Progenitor cell of endocrine pancreas (in vitro differentiated cells): ENCODE data around the gene GALNT9. TPM values are rescaled to one million over a fixed set of nuclear protein-coding genes. Genes with fewer than 3 reads are reported as not detected.

Experiments
- DNase-seq: peaks from one replicate; pipeline ENCODE4 v3.0.0; 2021; ENCODE audit warnings: low spot score; ENCODE audit not compliant: unreplicated experiment
- H3K27ac Mint-ChIP-seq: 2 replicates; pipeline ENCODE4 v1.8.0; 2021; ENCODE audit warnings: mild to moderate bottlenecking, moderate library complexity, mixed read lengths
- H3K27me3 Mint-ChIP-seq: 2 replicates; pipeline ENCODE4 v1.8.0; 2021; ENCODE audit warnings: mixed read lengths
- H3K36me3 Mint-ChIP-seq: 2 replicates; pipeline ENCODE4 v1.8.0; 2022; ENCODE audit warnings: mixed read lengths; ENCODE audit not compliant: insufficient read depth
- H3K4me1 Mint-ChIP-seq: 2 replicates; pipeline ENCODE4 v1.8.0; 2021; ENCODE audit warnings: low read depth, mixed read lengths
- H3K4me3 Mint-ChIP-seq: 2 replicates; pipeline ENCODE4 v1.8.0; 2021; ENCODE audit warnings: low read depth, mild to moderate bottlenecking, moderate library complexity, mixed read lengths
- H3K9me3 Mint-ChIP-seq: 2 replicates; pipeline ENCODE4 v1.8.0; 2021; ENCODE audit warnings: low read depth, mixed read lengths
- total RNA-seq: library from RNA; stranded (reverse); gene quantifications from 2 replicates; pipeline ENCODE4 v1.2.1, GENCODE V29; 2021
- TF ChIP-seq, protein P1 (sequence below): fragments of 200-600 bp; sonication (generic); IDR thresholded peaks from one replicate; pipeline ENCODE4 v1.5.0; 2021; ENCODE audit warnings: antibody characterized with exemption, mild to moderate bottlenecking; ENCODE audit not compliant: unreplicated experiment

Gene GALNT9
- total RNA-seq, 1 donor from 2014 or later = 0.36 TPM

- Mint-ChIP-seq H3K4me3 (no peak overlapping the region), H3K4me1 (no peaks in the 10 kb centered on the region), H3K36me3 (no peaks in the 10 kb centered on the region), H3K9me3 (no peaks in the 10 kb centered on the region), H3K27ac (peak overlapping the region; percentile 50), H3K27me3 (peaks cover 37% of the 10 kb centered on the region)
- TF ChIP-seq, protein P1, sequence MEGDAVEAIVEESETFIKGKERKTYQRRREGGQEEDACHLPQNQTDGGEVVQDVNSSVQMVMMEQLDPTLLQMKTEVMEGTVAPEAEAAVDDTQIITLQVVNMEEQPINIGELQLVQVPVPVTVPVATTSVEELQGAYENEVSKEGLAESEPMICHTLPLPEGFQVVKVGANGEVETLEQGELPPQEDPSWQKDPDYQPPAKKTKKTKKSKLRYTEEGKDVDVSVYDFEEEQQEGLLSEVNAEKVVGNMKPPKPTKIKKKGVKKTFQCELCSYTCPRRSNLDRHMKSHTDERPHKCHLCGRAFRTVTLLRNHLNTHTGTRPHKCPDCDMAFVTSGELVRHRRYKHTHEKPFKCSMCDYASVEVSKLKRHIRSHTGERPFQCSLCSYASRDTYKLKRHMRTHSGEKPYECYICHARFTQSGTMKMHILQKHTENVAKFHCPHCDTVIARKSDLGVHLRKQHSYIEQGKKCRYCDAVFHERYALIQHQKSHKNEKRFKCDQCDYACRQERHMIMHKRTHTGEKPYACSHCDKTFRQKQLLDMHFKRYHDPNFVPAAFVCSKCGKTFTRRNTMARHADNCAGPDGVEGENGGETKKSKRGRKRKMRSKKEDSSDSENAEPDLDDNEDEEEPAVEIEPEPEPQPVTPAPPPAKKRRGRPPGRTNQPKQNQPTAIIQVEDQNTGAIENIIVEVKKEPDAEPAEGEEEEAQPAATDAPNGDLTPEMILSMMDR = no peak
- no peak for DNase-seq
Measured at GRCh38 chr12:132236930-132237771, 92.2 kb downstream of the GALNT9 start.

DNA sequence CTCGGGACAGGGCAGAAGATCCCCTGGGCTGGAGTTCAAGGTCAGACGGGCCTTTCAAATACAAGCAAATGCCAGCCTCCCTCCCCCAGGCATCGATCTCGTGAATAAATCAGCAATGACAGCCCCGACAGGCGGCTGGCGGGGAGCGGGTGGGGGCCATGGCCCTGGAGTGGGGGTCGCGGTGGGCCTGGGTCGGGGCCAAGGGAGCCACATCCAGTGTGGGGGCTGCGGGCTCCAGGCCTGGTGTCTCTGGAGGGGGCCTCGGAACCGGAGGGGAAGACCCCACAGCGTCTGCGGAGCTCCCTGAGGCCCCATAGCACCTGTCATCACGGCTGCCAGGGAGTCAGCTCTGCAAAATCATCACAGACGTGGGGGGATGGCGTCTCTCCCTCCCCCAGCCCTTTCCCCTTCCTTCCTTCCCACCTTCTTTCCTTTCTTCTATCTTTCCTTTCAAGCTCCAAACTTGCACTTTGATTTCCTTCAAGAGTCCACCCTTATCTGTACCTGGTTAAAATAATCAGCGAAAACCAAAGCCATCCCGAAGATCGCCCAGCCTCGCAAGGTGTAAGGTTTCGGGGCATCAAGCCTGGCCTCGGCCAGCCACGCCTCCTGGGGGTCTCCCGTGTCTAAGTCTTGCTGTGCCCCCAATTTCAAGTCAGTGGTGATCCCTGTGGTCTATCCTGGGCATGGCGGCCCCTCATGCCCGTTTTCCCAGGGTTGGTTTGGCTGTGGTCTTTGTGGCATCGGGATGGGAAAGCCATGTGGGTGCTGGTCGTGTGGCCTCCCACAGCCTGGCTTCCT is 93.1 kb downstream of the GALNT9 start:
- DNase-seq = no peak
- Mint-ChIP-seq H3K4me1 (no peaks in the 10 kb centered on the region), H3K27ac (no peak overlapping the region), H3K4me3 (no peak overlapping the region), H3K9me3 (no peaks in the 10 kb centered on the region), H3K27me3 (peaks cover 37% of the 10 kb centered on the region), H3K36me3 (no peaks in the 10 kb centered on the region)
- TF ChIP-seq, protein P1 = no peak

DNA sequence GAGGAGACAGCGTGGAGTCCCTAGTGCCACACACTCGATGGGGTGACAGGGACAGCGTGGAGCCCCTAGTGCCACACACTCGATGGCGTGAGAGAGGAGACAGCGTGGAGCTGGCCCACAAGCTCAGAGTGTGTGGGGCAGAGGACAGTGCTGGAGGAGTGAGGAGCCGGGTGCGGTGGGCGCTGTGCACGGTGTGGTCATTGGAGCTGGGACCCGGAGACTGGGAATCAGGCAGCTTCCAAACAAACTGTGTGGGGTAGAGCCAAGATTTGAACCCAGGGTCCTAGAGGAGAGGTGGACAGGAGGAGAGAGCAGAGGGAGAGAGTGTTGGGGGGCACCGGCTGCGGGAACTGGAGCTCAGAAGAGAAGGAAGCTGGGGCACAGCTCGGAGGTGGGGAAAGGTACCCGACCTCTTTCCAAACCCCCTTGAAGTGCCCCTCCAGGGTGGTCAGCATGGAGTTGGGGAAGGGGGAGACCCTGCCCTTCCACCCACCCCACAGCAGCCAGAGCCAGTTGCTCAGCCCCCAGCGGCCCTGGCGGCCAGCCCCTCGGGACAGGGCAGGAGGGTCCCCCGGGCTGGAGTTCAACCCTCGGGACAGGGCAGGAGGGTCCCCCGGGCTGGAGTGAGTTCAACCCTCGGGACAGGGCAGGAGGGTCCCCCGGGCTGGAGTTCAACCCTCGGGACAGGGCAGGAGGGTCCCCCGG is 94.1 kb downstream of the GALNT9 start:
- no peak overlapping the region for H3K4me3 Mint-ChIP-seq
- TF ChIP-seq, protein P1 = no peak
- H3K9me3 Mint-ChIP-seq = no peaks in the 10 kb centered on the region
- no peak for DNase-seq
- no peak overlapping the region for H3K27ac Mint-ChIP-seq
- no peaks in the 10 kb centered on the region for H3K36me3 Mint-ChIP-seq
- peaks cover 40% of the 10 kb centered on the region for H3K27me3 Mint-ChIP-seq
- H3K4me1 Mint-ChIP-seq = no peaks in the 10 kb centered on the region

- TF ChIP-seq, protein P1 = no peak
- no peaks in the 10 kb centered on the region for H3K9me3 Mint-ChIP-seq
Measured at GRCh38 chr12:132230381-132230780, 99.0 kb downstream of the GALNT9 start.

DNA sequence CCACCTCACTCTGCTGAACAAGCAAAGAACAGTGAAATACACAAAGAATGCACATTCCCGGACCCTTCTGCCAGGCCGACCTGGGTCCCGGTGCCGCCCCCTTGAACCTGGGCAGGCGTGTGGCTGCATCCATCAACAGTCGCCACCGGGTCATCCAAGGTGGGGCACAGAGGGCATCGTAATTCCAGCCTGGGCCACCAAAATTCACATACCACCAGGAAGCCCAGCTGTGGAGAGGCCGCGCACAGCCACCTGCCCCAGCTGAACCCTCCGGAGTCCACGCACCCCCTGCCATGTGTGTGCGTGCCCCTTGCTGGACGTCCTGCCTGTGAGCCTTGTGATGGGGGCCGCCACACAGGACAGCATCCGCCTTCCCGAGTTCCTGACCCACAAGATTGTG is 99.5 kb downstream of the GALNT9 start:
- Mint-ChIP-seq H3K36me3 (no peaks in the 10 kb centered on the region), H3K9me3 (no peaks in the 10 kb centered on the region), H3K27ac (no peak overlapping the region), H3K4me3 (no peak overlapping the region), H3K27me3 (peaks cover 24% of the 10 kb centered on the region), H3K4me1 (no peaks in the 10 kb centered on the region)
- DNase-seq = no peak
- TF ChIP-seq, protein P1 = no peak

More at GRCh38 chr12:132230381-132230780, 99.0 kb downstream of the GALNT9 start:
- H3K4me1 Mint-ChIP-seq = no peaks in the 10 kb centered on the region
- no peak overlapping the region for H3K4me3 Mint-ChIP-seq
- H3K36me3 Mint-ChIP-seq = no peaks in the 10 kb centered on the region
- H3K27ac Mint-ChIP-seq = no peak overlapping the region
- peaks cover 28% of the 10 kb centered on the region for H3K27me3 Mint-ChIP-seq
- no peak for DNase-seq
